Measurements from ENCODE around the gene SLC6A12. TPM values are rescaled to one million over a fixed set of nuclear protein-coding genes. Genes with fewer than 3 reads are reported as not detected.
A peak's percentile ranks its signal among the peaks of the same experiment; 100 is the strongest.
"Not testable (repeated sequence)": the region's sequence is repeated elsewhere in the genome, so short reads cannot be mapped to it uniquely, and the experiment has no call there.

SLC6A12 gene
- total RNA-seq, 1 donor from 2014 or later = not detected

DNA sequence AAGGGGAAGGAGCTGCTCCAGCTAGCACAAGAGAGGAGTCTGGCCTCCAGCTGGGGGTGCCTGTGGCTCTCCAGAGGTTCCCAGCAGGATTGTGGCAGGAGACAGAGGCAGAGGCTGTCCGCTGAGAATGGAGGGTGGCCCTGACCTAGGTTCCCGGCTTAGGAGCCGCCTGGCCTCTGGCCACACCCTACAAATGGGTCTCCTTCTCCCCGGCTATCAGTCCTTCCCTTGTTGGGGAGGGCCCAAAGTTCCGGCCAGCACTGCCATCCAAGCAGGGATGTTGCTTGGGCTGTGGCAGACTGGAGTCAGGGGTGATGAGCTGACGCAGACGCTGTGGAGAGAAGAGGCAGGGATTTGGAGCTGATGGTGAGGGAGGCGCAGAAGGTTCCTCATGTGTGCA, 23.1 kb downstream of the SLC6A12 start:
- intact Hi-C loops (cut with micrococcal nuclease) = no loop called here
- Mint-ChIP-seq H3K27me3 (no peaks in the 10 kb centered on the region), H3K9me3 (no peaks in the 10 kb centered on the region), H3K4me3 (no peak overlapping the region), H3K27ac (no peak overlapping the region), H3K4me1 (peaks cover 4% of the 10 kb centered on the region), H3K36me3 (ENCODE audit: low read depth) (no peaks in the 10 kb centered on the region)
- DNase-seq = no peak

DNA sequence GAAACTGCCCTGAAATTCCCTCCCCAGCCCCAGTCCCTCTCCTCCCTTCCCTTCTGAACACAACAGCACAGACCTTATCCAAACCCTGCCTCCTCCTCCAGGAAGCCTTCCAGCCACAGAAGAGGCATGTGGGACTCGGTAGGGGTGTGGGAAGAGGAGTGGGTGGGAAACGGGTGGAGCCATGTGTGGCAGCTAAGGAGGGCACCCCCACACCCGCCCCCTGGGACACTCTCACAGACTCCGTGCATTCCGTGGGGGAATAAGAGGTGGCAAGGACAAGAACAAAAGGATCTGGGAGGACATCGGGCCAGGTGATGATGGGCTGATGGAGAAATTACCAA, 24.4 kb downstream of the SLC6A12 start:
- Mint-ChIP-seq H3K9me3 (no peaks in the 10 kb centered on the region), H3K4me3 (no peak overlapping the region), H3K27ac (no peak overlapping the region), H3K27me3 (peaks cover 2% of the 10 kb centered on the region), H3K4me1 (peaks cover 4% of the 10 kb centered on the region), H3K36me3 (ENCODE audit: low read depth) (no peaks in the 10 kb centered on the region)
- DNase-seq = no peak
- intact Hi-C loops (cut with micrococcal nuclease) = no loop called here

GRCh38 chr12:188910-189621, 24.9 kb downstream of the SLC6A12 start:
- H3K4me3 Mint-ChIP-seq = peak overlapping the region; percentile 81
- H3K27ac Mint-ChIP-seq = no peak overlapping the region
- peak; percentile 82 for DNase-seq
- intact Hi-C loops (cut with micrococcal nuclease) = no loop called here
- H3K9me3 Mint-ChIP-seq = no peaks in the 10 kb centered on the region
- H3K4me1 Mint-ChIP-seq = peaks cover 4% of the 10 kb centered on the region
- H3K27me3 Mint-ChIP-seq = peaks cover 2% of the 10 kb centered on the region
- no peaks in the 10 kb centered on the region for H3K36me3 Mint-ChIP-seq (ENCODE audit: low read depth)

GRCh38 chr12:187986-188909, 25.7 kb downstream of the SLC6A12 start:
- DNase-seq; H3K27ac Mint-ChIP-seq; intact Hi-C loops (cut with micrococcal nuclease); H3K9me3 Mint-ChIP-seq; H3K4me1 Mint-ChIP-seq; H3K27me3 Mint-ChIP-seq; H3K36me3 Mint-ChIP-seq (ENCODE audit: low read depth): not testable (repeated sequence)
- peak overlapping the region; percentile 81 for H3K4me3 Mint-ChIP-seq

- Mint-ChIP-seq H3K27me3 (peaks cover 2% of the 10 kb centered on the region), H3K27ac (no peak overlapping the region), H3K4me3 (no peak overlapping the region), H3K36me3 (ENCODE audit: low read depth) (no peaks in the 10 kb centered on the region), H3K4me1 (peaks cover 4% of the 10 kb centered on the region), H3K9me3 (no peaks in the 10 kb centered on the region)
- intact Hi-C loops (cut with micrococcal nuclease) = no loop called here
- no peak for DNase-seq
Measured at GRCh38 chr12:186006-186625, 27.8 kb downstream of the SLC6A12 start.

GRCh38 chr12:185576-185955, 28.4 kb downstream of the SLC6A12 start:
- Mint-ChIP-seq H3K27ac (no peak overlapping the region), H3K9me3 (no peaks in the 10 kb centered on the region), H3K36me3 (ENCODE audit: low read depth) (no peaks in the 10 kb centered on the region), H3K4me1 (peaks cover 4% of the 10 kb centered on the region), H3K27me3 (peaks cover 2% of the 10 kb centered on the region), H3K4me3 (no peak overlapping the region)
- intact Hi-C loops (cut with micrococcal nuclease) = no loop called here
- no peak for DNase-seq

GRCh38 chr12:184811-185575, 29.0 kb downstream of the SLC6A12 start:
- Mint-ChIP-seq H3K4me3 (no peak overlapping the region), H3K4me1 (peaks cover 10% of the 10 kb centered on the region), H3K36me3 (ENCODE audit: low read depth) (no peaks in the 10 kb centered on the region), H3K9me3 (no peaks in the 10 kb centered on the region), H3K27ac (no peak overlapping the region), H3K27me3 (peaks cover 2% of the 10 kb centered on the region)
- intact Hi-C loops (cut with micrococcal nuclease) = no loop called here
- DNase-seq = no peak

- DNase-seq = no peak
- Mint-ChIP-seq H3K27ac (no peak overlapping the region), H3K4me3 (no peak overlapping the region), H3K27me3 (peaks cover 2% of the 10 kb centered on the region), H3K9me3 (no peaks in the 10 kb centered on the region), H3K4me1 (peaks cover 6% of the 10 kb centered on the region), H3K36me3 (ENCODE audit: low read depth) (no peaks in the 10 kb centered on the region)
- intact Hi-C loops (cut with micrococcal nuclease) = no loop called here
Measured at GRCh38 chr12:182381-182892, 31.5 kb downstream of the SLC6A12 start.

- intact Hi-C loops (cut with micrococcal nuclease) = no loop called here
Measured at GRCh38 chr12:181921-182320, 32.0 kb downstream of the SLC6A12 start.

DNA sequence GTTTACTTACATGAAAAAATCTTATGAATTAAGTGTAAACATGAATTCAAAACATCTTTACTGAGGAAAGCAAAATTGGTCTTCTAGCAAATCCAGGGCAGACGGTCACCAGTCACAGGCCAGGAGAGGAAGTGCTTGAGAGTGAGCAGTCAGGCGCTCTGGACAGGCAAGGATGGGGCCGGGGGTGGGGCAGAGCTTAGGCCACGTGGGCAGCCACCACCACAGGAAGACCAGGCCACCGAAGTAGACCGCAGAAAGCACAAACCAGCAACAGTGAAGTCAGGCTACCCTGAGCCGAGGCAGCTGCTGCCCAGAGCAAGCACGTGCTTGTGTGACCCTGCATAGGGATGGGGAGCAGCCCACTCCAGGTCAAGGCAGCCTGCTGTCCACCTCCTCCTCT, 33.5 kb downstream of the SLC6A12 start:
- no peak for DNase-seq
- Mint-ChIP-seq H3K4me3 (no peak overlapping the region), H3K4me1 (peaks cover 6% of the 10 kb centered on the region), H3K27ac (no peak overlapping the region), H3K36me3 (ENCODE audit: low read depth) (no peaks in the 10 kb centered on the region), H3K9me3 (no peaks in the 10 kb centered on the region), H3K27me3 (peaks cover 2% of the 10 kb centered on the region)
- intact Hi-C loops (cut with micrococcal nuclease) = no loop called here

More at GRCh38 chr12:181921-182320, 32.0 kb downstream of the SLC6A12 start:
- Mint-ChIP-seq H3K4me3 (no peak overlapping the region), H3K36me3 (ENCODE audit: low read depth) (no peaks in the 10 kb centered on the region), H3K9me3 (no peaks in the 10 kb centered on the region), H3K27me3 (peaks cover 2% of the 10 kb centered on the region), H3K27ac (no peak overlapping the region), H3K4me1 (peaks cover 6% of the 10 kb centered on the region)
- DNase-seq = no peak

DNA sequence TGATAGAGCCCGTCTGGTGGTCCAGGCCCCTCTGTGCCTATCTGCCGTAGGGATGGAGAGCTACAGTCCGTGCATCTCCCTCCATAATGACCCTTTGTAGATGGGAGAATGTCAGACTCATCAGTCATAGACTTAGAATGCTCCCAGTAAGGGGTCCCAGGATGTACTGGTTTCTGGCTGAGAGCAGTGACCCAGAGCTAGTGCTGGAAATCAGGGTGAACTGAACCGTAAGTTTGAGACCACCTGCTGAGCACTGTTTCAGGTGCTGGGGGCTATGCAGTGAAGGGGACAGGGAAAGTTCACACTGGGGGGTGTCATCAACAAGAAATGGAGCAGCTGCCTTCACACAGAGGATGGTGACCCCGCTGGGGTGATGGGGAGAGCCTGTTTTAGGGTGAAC, 34.1 kb downstream of the SLC6A12 start:
- no peak overlapping the region for H3K27ac Mint-ChIP-seq
- H3K4me1 Mint-ChIP-seq = peaks cover 6% of the 10 kb centered on the region
- no peaks in the 10 kb centered on the region for H3K9me3 Mint-ChIP-seq
- DNase-seq = no peak
- H3K4me3 Mint-ChIP-seq = no peak overlapping the region
- no peaks in the 10 kb centered on the region for H3K36me3 Mint-ChIP-seq (ENCODE audit: low read depth)
- peaks cover 2% of the 10 kb centered on the region for H3K27me3 Mint-ChIP-seq
- intact Hi-C loops (cut with micrococcal nuclease) = no loop called here

- DNase-seq = no peak
- Mint-ChIP-seq H3K4me1 (peaks cover 6% of the 10 kb centered on the region), H3K27ac (no peak overlapping the region), H3K36me3 (ENCODE audit: low read depth) (no peaks in the 10 kb centered on the region), H3K4me3 (no peak overlapping the region), H3K27me3 (no peaks in the 10 kb centered on the region), H3K9me3 (no peaks in the 10 kb centered on the region)
- intact Hi-C loops (cut with micrococcal nuclease) = no loop called here
Measured at GRCh38 chr12:179131-179884, 34.6 kb downstream of the SLC6A12 start.

GRCh38 chr12:178829-179109, 35.2 kb downstream of the SLC6A12 start:
- H3K27ac Mint-ChIP-seq = no peak overlapping the region
- peaks cover 6% of the 10 kb centered on the region for H3K4me1 Mint-ChIP-seq
- no peak overlapping the region for H3K4me3 Mint-ChIP-seq
- no peaks in the 10 kb centered on the region for H3K9me3 Mint-ChIP-seq
- H3K27me3 Mint-ChIP-seq = no peaks in the 10 kb centered on the region
- intact Hi-C loops (cut with micrococcal nuclease) = no loop called here
- no peak for DNase-seq
- no peaks in the 10 kb centered on the region for H3K36me3 Mint-ChIP-seq (ENCODE audit: low read depth)

Measured in activated CD4-positive, alpha-beta T cell treated with anti-CD3 and anti-CD28 coated beads, Interleukin-2, amount 10 ng/mL, durations not matched to agents 24 days and 14 days (primary cell).